Heart left ventricle (tissue), 13 donors: ENCODE data around the gene ZMYM3.

Experiments
- POLR2A ChIP-seq, 2 donors: fragments of 450-650 bp; IDR thresholded peaks; one replicate each; pipeline ENCODE4 v1.6.1; 2017; ENCODE audit warnings: antibody characterized with exemption in 2 of 2, mild to moderate bottlenecking in 2 of 2, moderate library complexity in 2 of 2
- TF ChIP-seq, protein P1 (sequence below), 12 donors: fragments of 200-600 bp; sonication (generic) in 4 of 12; IDR thresholded peaks; one replicate each; pipeline versions ENCODE4 v1.5.0 to v1.8.0; 2018 to 2022; ENCODE audit warnings: antibody characterized with exemption in 12 of 12, mild to moderate bottlenecking in 5 of 12
- donor health status: ischemic (EF 13 %, LVEDD 7.1; RV severe dilation, severe dysfunction).
- donor health status: DM: no; HTN: yes; CAD: no.
- donor health status: DM: no; HTN: no; CAD: no.
- donor health status: ischemic (EF 25% LVEDD 6.9; RV normal size, moderate dysfunction).
- donor health status: ischemic (EF 25% LVEDD 5.7; RV mildly dilated, moderate dysfunction).
- donor health status: ischemic (EF 35%, LVEDD 5.7; RV mildly dilated, moderate dysfunction).
- donor health status: nonischemic (EF 11% LVEDD 7.7; RV severe dilation, severe dysfunction).
- donor health status: DM: yes; HTN: yes; CAD: no.
- donor health status: PGD.
- donor health status: ischemic (EF 29% LVEDD 5.4; RV normal size, mild dysfunction).
- donor health status: nonischemic (EF 23%, LVEDD 6.1; RV moderate dilation, normal function).

GRCh38 chrX:71252221-71252620 is 1.7 kb downstream of the ZMYM3 start:
- TF ChIP-seq, protein P1, sequence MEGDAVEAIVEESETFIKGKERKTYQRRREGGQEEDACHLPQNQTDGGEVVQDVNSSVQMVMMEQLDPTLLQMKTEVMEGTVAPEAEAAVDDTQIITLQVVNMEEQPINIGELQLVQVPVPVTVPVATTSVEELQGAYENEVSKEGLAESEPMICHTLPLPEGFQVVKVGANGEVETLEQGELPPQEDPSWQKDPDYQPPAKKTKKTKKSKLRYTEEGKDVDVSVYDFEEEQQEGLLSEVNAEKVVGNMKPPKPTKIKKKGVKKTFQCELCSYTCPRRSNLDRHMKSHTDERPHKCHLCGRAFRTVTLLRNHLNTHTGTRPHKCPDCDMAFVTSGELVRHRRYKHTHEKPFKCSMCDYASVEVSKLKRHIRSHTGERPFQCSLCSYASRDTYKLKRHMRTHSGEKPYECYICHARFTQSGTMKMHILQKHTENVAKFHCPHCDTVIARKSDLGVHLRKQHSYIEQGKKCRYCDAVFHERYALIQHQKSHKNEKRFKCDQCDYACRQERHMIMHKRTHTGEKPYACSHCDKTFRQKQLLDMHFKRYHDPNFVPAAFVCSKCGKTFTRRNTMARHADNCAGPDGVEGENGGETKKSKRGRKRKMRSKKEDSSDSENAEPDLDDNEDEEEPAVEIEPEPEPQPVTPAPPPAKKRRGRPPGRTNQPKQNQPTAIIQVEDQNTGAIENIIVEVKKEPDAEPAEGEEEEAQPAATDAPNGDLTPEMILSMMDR (IDR thresholded peaks at IDR 0.05), result no peak
- TF ChIP-seq POLR2A (IDR thresholded peaks at IDR 0.05), result no peak
